GM12873 (cell line): ENCODE results near the gene TMTC2.

Experiments
- TF ChIP-seq, protein P1 (sequence below): IDR thresholded peaks from 2 replicates; pipeline ENCODE4 v1.5.1; 2012; ENCODE audit warnings: low read depth, mild to moderate bottlenecking, moderate library complexity, low read length, control low read depth; ENCODE audit not compliant: insufficient read depth; ENCODE audit errors: missing control alignments

Gene TMTC2

DNA sequence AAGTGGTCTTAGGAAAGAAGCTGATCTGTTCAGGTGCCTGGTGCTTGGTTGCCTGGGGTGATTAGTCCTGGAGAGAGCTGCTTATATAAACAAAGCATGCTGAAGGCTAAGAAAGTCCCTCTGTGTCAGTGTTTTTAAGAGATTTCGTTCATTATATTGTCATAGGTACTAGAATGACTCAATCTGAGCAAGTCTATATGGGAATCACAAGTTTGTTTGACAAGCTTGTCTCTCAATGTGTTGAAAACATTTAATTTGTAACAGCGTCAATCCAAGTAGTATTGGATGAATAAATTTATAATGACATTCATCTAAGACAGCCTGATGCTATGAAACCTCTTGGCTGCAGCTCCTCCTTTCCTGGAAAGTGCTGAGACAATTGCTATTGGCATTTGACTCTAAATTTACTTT, 256.3 kb downstream of the TMTC2 start:
- TF ChIP-seq, protein P1, sequence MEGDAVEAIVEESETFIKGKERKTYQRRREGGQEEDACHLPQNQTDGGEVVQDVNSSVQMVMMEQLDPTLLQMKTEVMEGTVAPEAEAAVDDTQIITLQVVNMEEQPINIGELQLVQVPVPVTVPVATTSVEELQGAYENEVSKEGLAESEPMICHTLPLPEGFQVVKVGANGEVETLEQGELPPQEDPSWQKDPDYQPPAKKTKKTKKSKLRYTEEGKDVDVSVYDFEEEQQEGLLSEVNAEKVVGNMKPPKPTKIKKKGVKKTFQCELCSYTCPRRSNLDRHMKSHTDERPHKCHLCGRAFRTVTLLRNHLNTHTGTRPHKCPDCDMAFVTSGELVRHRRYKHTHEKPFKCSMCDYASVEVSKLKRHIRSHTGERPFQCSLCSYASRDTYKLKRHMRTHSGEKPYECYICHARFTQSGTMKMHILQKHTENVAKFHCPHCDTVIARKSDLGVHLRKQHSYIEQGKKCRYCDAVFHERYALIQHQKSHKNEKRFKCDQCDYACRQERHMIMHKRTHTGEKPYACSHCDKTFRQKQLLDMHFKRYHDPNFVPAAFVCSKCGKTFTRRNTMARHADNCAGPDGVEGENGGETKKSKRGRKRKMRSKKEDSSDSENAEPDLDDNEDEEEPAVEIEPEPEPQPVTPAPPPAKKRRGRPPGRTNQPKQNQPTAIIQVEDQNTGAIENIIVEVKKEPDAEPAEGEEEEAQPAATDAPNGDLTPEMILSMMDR: no peak

DNA sequence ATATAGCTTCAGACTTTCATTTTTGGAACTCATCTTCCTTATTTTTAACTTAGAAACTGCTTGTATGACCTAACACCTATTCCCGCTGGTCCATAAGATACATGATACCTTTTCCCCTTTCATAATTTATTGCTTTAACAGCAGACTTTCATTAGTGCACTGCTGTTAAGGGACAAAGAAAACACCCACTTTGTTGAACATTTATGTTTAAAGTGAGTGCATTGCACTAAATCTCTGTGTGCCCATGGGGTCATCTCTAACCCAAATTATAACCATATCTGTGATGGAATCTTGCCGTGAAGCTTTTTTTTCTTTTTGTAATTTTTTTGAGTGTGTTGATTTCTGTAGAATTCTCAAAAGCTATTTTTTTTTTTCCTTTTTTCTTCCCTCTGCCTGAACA, 261.8 kb downstream of the TMTC2 start:
- TF ChIP-seq, protein P1: no peak

- TF ChIP-seq, protein P1: no peak
These were observed 263.6 kb downstream of the TMTC2 start for GRCh38 chr12:82950356-82950755.

DNA sequence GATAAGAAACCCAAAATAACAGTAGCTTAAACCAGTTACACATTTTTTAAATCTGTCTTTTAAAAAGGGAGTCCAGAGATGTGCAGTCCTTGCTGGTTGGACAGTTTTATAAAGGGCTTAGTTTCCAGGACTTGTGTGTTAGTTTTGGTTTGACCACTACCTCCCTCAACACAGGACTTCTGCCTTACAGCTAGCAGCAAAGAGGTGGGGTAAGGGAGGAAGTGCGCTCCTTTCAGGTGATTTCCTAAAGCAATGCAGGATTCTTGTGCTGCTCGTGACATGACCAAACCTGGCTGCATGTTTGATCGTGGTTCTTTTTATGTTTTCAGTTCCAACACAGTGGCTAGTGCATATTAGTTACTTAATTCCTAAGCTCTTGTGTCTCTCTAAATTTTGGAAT, 266.2 kb downstream of the TMTC2 start:
- TF ChIP-seq, protein P1: no peak

- TF ChIP-seq, protein P1: no peak
These were observed 266.7 kb downstream of the TMTC2 start for GRCh38 chr12:82953397-82953796.

- TF ChIP-seq, protein P1: no peak
These were observed 267.4 kb downstream of the TMTC2 start for GRCh38 chr12:82954064-82954463.

DNA sequence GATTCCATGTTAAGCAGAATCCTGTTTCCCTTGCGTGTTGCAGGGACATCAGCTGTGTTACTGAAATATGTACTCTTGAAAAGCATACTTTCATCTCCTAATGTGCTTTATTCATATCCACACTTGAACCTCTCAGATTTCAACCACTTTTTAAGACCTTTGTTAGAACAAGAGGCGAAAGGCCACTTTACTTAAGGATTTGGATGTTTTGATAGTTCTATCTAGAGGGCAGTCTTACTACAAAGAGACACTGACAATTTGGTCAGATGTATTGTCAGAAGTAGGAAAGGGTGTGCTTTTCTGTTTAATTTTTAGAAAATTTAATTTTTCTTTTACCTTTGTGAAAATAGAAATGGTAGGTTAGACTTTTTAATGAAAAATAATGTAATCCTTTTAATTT, 267.9 kb downstream of the TMTC2 start:
- TF ChIP-seq, protein P1: no peak
